ENCODE measurements around the gene ANKZF1. TPM values are rescaled to one million over a fixed set of nuclear protein-coding genes. Genes with fewer than 3 reads are reported as not detected.

The ANKZF1 gene, protein sequence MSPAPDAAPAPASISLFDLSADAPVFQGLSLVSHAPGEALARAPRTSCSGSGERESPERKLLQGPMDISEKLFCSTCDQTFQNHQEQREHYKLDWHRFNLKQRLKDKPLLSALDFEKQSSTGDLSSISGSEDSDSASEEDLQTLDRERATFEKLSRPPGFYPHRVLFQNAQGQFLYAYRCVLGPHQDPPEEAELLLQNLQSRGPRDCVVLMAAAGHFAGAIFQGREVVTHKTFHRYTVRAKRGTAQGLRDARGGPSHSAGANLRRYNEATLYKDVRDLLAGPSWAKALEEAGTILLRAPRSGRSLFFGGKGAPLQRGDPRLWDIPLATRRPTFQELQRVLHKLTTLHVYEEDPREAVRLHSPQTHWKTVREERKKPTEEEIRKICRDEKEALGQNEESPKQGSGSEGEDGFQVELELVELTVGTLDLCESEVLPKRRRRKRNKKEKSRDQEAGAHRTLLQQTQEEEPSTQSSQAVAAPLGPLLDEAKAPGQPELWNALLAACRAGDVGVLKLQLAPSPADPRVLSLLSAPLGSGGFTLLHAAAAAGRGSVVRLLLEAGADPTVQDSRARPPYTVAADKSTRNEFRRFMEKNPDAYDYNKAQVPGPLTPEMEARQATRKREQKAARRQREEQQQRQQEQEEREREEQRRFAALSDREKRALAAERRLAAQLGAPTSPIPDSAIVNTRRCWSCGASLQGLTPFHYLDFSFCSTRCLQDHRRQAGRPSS
- total RNA-seq, result 25.2 and 37.5 TPM in 2 replicates
- 41.6 and 47.1 TPM in 2 replicates for polyA plus RNA-seq

DNA sequence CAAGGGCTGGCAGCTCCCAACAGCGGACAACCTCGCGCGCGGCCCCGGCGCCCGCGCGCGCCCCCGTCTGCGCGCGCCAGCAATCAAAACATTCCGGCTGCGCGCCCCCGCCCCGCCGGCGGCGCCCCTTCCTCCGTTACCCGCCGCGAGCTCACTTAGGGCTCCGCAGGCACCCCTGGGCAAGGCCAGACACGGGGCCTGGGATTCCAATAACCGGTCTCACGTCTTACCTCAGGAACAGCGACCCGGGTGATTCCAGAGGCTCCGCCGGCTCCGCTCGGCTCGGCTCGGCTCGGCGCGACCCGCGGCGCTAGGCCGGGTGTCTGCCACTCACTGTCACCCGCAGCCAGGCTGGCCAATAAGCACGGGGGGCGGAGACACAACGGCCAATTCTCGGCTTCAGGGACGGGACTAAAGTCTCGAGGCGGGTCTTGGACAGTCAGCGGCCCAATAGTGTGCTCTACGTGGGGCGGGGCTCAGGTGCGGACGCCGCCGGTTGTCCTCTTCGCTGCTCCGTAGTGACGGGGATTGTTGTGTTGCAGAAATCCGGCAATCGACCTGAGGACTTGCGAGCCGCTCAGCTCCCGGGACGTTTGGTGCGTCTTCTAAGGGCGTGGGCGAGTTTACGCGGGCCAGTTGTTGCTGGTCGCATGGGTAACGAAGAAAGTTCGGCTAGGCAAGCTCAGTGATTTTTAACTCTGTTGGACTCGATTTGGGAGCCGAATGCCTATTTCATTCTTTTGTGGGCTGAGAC lies at the start of gene ANKZF1, which contains the start of gene ATG9A:
Gene ANKZF1 (plus strand): TSS at position 502 of the 754 bp plus-strand sequence. CDS start 452 bp downstream, outside the sequence.
Gene ATG9A (minus strand): TSS at position 332 of the 754 bp plus-strand sequence. CDS start 1,612 bp downstream, outside the sequence.
- H3K79me2 ChIP-seq, result peaks cover 49% of the 10 kb centered on the region

DNA sequence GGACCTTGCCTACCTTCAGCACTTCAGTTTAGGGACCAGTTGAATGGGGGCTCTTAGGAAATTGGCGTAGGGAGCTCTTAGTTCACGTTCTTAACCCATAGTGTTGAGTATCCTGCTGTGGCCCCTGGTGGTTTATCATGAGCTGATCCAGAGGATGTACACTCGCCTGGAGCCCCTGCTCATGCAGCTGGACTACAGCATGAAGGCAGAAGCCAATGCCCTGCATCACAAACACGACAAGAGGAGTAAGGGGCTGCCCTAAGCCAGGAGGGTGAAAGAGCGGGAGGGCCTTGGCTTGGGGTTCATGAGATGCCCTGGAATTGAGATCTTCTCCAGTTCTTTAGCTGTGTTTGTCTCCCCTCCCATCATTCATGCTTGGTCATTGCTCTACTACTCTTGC lies 48.6 kb upstream of the ANKZF1 start:
- no peaks in the 10 kb centered on the region for H3K36me3 ChIP-seq (replicated peaks; ENCODE audit: insufficient read depth, low read depth)
- H3K27ac ChIP-seq, result no peak overlapping the region
- H3K4me2 ChIP-seq, result no peak overlapping the region
- H4K20me1 ChIP-seq (ENCODE audit: insufficient read depth, poor library complexity, severe bottlenecking), result peaks cover 10% of the 10 kb centered on the region
- no peak overlapping the region for H3K4me3 ChIP-seq
- H3K27me3 ChIP-seq, result no peaks in the 10 kb centered on the region
- peaks cover 8% of the 10 kb centered on the region for H3K4me1 ChIP-seq (ENCODE audit: insufficient read depth)
- H3K9me2 ChIP-seq (replicated peaks; ENCODE audit: insufficient read depth), result no peaks in the 10 kb centered on the region
- H3K9me3 ChIP-seq (ENCODE audit: low read depth), result no peaks in the 10 kb centered on the region
- TF ChIP-seq, protein P1, sequence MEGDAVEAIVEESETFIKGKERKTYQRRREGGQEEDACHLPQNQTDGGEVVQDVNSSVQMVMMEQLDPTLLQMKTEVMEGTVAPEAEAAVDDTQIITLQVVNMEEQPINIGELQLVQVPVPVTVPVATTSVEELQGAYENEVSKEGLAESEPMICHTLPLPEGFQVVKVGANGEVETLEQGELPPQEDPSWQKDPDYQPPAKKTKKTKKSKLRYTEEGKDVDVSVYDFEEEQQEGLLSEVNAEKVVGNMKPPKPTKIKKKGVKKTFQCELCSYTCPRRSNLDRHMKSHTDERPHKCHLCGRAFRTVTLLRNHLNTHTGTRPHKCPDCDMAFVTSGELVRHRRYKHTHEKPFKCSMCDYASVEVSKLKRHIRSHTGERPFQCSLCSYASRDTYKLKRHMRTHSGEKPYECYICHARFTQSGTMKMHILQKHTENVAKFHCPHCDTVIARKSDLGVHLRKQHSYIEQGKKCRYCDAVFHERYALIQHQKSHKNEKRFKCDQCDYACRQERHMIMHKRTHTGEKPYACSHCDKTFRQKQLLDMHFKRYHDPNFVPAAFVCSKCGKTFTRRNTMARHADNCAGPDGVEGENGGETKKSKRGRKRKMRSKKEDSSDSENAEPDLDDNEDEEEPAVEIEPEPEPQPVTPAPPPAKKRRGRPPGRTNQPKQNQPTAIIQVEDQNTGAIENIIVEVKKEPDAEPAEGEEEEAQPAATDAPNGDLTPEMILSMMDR (IDR thresholded peaks at IDR 0.05; ENCODE audit: poor library complexity), result no peak
- TF ChIP-seq EZH2phosphoT487 (IDR thresholded peaks at IDR 0.05; ENCODE audit: low read depth, severe bottlenecking, unreplicated experiment) (no peak), EZH2 (IDR thresholded peaks at IDR 0.05; ENCODE audit: borderline replicate concordance) (no peak)
- 98% methylated on average over 5 of the region's 5 CpGs for WGBS (ENCODE audit: low lambda C conversion rate, missing lambda C conversion rate)
- H3K79me2 ChIP-seq, result peaks cover 23% of the 10 kb centered on the region
- DNase-seq (ENCODE audit: low spot score), result no peak
- no peak overlapping the region for H2AFZ ChIP-seq

More for the DNA sequence above, at the start of gene ANKZF1, which contains the start of gene ATG9A:
- DNase-seq (ENCODE audit: low spot score), result peak; percentile 99
- no peaks in the 10 kb centered on the region for H3K27me3 ChIP-seq
- H3K4me1 ChIP-seq (ENCODE audit: insufficient read depth), result peaks cover 16% of the 10 kb centered on the region
- H3K4me3 ChIP-seq, result peak within 1 kb of the TSS; percentile 78
- H3K9me2 ChIP-seq (replicated peaks; ENCODE audit: insufficient read depth), result no peaks in the 10 kb centered on the region
- peak within 1 kb of the TSS; percentile 99 for H3K4me2 ChIP-seq
- TF ChIP-seq EZH2phosphoT487 (IDR thresholded peaks at IDR 0.05; ENCODE audit: low read depth, severe bottlenecking, unreplicated experiment), result no peak
- TF ChIP-seq, protein P1 (IDR thresholded peaks at IDR 0.05; ENCODE audit: poor library complexity), result no peak
- no peak for TF ChIP-seq EZH2 (IDR thresholded peaks at IDR 0.05; ENCODE audit: borderline replicate concordance)
- H3K9me3 ChIP-seq (ENCODE audit: low read depth), result no peaks in the 10 kb centered on the region
- H3K36me3 ChIP-seq (replicated peaks; ENCODE audit: insufficient read depth, low read depth), result no peaks in the 10 kb centered on the region
- no peaks in the 10 kb centered on the region for H4K20me1 ChIP-seq (ENCODE audit: insufficient read depth, poor library complexity, severe bottlenecking)
- H3K27ac ChIP-seq, result peak within 1 kb of the TSS; percentile 97
- H2AFZ ChIP-seq, result peak within 1 kb of the TSS; percentile 68
- WGBS (ENCODE audit: low lambda C conversion rate, missing lambda C conversion rate), result under 1% methylated on average over 57 of the region's 80 CpGs

DNA sequence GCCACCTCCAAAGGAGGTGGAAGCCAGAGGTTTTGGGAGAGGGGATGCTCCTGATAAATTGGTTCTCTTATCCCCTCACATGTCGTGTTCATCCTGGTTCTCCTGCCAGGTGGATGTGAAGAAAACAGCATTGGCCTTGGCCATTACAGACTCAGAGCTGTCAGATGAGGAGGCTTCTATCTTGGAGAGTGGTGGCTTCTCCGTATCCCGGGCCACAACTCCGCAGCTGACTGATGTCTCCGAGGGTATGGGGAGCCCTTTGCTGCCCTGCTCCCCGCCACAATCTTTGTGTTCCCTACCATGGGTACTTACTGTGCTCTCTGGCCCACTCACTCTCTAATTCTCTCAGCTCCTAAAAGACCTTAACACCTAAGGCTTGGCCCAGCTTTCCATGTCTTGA lies 48.1 kb upstream of the ANKZF1 start:
- DNase-seq (ENCODE audit: low spot score), result no peak
- Histone ChIP-seq H3K36me3 (replicated peaks; ENCODE audit: insufficient read depth, low read depth) (no peaks in the 10 kb centered on the region), H3K27ac (no peak overlapping the region), H3K4me3 (no peak overlapping the region), H3K4me2 (no peak overlapping the region), H3K9me2 (replicated peaks; ENCODE audit: insufficient read depth) (no peaks in the 10 kb centered on the region), H3K4me1 (ENCODE audit: insufficient read depth) (peaks cover 6% of the 10 kb centered on the region), H3K79me2 (peaks cover 23% of the 10 kb centered on the region), H2AFZ (no peak overlapping the region), H4K20me1 (ENCODE audit: insufficient read depth, poor library complexity, severe bottlenecking) (peaks cover 10% of the 10 kb centered on the region), H3K9me3 (ENCODE audit: low read depth) (no peaks in the 10 kb centered on the region), H3K27me3 (no peaks in the 10 kb centered on the region)
- WGBS (ENCODE audit: low lambda C conversion rate, missing lambda C conversion rate), result 98% methylated on average over 6 of the region's 6 CpGs
- TF ChIP-seq EZH2 (IDR thresholded peaks at IDR 0.05; ENCODE audit: borderline replicate concordance) (no peak), EZH2phosphoT487 (IDR thresholded peaks at IDR 0.05; ENCODE audit: low read depth, severe bottlenecking, unreplicated experiment) (no peak)
- TF ChIP-seq, protein P1 (IDR thresholded peaks at IDR 0.05; ENCODE audit: poor library complexity), result no peak

All from hepatocyte (in vitro differentiated cells).